ENCODE measurements around the gene MLLT3. TPM values are rescaled to one million over a fixed set of nuclear protein-coding genes. Genes with fewer than 3 reads are reported as not detected.
"Not testable (repeated sequence)": the region's sequence is repeated elsewhere in the genome, so short reads cannot be mapped to it uniquely, and the experiment has no call there.

MLLT3 gene
- 9.9 TPM for total RNA-seq
- long read RNA-seq, full-length matches to known transcripts, result 4 of 7 reads
- long read RNA-seq, partial matches to known transcripts, result 2 of 7 reads
- long read RNA-seq, other reads (novel, unspliced or antisense), result 1 of 7 reads

DNA sequence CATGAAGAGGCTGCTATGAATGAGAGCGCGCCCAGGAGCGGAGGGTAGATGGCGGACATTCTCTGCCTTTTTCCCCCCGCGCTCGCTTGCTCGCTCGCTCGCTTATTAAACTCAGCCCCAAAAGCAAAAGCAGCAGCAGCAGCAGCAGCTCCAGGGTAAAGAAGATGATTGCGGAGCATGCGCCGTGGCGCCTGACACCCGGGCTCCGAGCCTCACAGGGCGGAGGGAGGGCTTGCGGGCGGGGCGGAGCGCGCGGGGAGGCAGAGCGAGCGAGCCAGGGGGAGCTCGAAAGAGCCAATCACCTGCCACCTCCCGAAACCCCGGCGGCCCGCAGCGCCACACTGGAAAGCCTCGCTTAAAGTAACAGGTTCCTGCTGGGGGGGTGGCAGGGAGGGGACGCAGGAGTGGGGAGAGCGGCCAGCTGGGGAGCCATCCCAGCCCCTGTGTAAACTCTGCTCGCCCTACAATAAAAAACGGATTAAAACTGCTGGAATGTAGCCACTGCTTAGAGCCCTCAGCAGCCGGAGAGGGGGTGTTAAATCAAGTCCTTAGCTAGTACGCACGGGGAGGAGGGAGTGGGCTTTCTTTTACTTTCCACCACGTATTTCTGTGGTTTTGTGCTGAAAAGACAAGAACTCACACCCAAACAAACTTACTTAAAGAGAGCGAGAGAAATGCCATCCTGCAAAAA lies at the start of gene MLLT3:
Gene MLLT3, minus strand, starts transcription at position 170 of the 691 bp plus-strand sequence.
- DNase-seq (ENCODE audit: low spot score), result peak; percentile 97

DNA sequence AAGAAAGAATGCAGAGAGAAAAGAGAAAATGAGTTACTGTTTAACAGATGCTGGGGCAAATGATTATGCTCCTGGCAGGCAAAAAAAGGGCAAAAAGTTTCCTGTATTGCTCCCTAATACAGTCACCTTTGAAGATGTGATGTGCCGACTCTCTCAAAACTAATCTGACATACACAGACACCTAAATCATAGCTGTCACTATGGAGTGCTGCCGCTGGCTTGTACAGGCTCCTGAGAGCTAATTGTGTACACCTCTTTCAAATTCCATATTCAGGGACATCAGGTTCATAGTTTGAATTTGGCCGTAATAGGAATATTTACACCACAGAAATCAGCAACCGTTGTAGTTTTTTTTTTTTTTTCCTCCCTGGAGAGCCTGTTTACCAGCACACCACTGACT lies 49.3 kb upstream of the MLLT3 start:
- no peak for DNase-seq (ENCODE audit: low spot score)

DNA sequence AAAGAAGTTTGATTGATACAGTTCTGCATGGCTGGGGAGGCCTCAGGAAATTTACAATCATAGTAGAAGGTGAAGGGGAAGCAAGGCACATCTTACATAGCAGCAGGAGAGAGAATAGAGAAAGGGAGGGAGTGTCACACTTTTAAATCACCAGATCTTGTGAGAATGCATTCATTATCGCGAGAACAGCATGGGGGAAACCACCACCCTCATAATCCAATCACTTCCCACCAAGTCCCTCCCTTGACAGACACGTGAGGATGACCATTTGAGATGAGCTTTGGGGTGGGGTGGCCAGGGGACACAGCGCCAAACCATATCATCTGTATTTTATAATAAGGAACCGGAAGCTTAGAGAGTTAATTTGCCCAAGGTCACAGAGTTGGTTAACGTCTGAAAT lies 48.1 kb upstream of the MLLT3 start:
- no peak for DNase-seq (ENCODE audit: low spot score)

DNA sequence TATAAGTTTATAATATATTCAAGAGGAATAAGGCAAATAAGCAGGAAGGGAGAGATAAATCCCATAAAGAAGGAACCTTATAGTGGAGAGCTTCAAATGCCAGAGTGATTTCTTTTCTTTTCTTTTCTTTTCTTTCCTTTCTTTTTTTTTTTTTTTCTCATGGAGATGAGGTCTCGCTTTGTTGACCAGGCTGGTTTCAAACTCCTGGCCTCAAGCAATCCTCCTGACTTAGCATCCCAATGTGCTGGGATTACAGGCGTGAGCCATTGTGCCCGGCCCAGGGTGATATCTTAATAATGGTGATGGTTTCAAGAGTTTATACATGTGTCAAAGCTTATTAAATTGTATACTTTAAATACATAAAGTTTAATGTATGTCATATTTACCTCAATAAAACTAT lies 42.2 kb upstream of the MLLT3 start:
- DNase-seq (ENCODE audit: low spot score), result no peak

DNA sequence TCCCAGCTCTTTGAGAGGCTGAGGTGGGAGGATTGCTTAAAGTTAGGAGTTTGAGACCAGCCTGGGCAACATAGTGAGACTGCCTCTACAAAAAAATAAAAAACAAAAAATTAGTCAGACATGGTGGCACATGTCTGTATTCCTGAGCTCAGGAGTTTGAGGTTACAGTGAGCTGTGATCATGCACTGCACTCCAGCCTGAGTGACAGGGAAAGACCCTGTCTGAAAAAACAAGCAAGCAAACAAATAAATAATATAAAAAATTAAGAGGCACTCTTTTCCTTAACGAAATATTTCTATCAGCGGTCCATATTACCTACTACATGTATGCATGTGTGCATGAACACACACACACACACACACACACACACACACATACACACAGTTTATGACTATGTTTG lies 40.8 kb upstream of the MLLT3 start:
- DNase-seq (ENCODE audit: low spot score), result no peak

DNA sequence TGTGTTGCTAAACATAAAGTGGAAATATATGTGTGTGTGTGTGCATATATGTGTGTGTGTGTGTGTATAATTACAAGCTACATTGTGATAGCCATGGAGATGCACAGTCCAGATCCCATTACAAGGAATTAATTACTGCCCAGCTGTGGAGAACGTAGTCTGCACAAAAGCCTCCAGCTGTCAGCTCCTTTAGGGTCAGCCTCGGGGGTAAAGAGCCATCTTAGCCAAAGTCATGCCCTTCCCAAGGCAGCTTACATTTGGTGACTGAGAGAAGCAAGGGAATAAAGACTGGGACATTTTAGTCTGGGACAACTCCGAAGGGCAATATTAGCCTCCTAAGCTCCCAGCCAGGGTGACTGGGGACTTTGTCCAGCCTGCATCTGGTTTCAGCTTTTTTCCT lies 39.9 kb upstream of the MLLT3 start:
- DNase-seq (ENCODE audit: low spot score), result no peak

DNA sequence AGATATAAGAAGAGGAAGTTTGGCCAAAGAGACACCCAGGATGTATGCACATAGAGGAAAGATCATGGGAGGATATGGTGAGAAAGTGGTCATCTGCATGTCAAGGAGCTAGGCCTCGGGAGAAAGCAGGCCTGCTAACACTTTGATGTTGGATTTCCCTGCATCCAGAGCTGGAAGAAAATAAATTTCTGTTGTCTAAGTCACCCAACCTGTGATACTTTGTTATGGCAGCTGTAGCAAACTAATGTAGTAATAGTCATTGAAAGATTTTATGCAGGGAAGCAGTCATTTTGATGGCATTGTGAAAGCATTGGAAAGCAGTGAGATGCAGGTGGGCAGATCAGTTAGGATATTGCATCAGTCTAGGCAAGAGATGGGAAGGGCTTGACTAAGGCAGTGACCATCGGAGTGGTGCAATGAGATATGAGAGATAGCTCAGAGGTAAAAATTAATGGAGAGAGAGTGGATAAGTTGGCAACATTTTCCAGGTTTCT lies 37.2 kb upstream of the MLLT3 start:
- no peak for DNase-seq (ENCODE audit: low spot score)

DNA sequence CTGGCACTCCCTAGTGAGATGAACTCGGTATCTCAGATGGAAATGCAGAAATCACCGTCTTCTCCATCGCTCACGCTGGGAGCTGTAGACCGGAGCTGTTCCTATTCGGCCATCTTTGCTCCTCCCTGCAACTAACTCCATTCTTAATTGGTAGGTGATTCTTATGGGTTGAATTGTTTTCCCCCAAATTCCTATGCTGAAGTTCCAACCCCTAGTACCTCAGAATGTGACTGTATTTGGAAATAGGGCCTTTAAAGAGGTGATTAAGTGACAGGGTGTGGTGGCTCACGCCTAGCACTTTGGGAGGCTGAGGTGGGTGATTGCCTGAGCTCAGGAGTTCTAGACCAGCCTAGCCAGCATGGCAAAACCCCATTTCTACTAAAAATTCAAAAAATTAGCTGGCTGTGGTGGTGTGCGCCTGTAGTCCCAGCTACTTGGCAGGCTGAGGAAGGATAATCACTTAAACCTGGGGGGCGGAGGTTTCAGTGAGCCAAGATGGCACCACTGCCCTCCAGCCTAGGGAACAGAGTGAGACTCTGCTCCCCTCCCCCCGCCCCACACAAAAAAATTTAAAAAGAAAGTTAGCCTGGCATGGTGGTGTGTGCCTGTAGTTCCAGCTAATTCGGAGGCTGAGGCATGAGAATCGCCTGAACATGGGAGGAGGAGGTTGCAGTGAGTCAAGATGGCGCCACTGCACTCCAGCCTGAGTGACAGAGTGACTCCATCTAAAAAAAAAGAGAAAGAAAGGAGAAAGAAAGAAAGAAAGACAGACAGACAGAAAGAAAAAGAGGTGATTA lies 36.6 kb upstream of the MLLT3 start:
- DNase-seq (ENCODE audit: low spot score), result no peak

DNA sequence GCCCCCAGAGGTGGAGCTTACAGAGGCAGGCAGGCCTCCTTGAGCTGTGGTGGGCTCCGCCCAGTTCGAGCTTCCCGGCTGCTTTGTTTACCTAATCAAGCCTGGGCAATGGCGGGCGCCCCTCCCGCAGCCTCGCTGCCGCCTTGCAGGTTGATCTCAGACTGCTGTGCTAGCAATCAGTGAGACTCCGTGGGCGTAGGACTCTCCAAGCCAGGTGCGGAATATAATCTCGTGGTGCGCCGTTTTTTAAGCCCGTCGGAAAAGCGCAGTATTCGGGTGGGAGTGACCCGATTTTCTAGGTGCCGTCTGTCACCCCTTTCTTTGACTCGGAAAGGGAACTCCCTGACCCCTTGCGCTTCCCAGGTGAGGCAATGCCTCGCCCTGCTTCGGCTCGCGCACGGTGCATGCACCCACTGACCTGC lies 36.0 kb upstream of the MLLT3 start:
- DNase-seq (ENCODE audit: low spot score), result not testable (repeated sequence)

DNA sequence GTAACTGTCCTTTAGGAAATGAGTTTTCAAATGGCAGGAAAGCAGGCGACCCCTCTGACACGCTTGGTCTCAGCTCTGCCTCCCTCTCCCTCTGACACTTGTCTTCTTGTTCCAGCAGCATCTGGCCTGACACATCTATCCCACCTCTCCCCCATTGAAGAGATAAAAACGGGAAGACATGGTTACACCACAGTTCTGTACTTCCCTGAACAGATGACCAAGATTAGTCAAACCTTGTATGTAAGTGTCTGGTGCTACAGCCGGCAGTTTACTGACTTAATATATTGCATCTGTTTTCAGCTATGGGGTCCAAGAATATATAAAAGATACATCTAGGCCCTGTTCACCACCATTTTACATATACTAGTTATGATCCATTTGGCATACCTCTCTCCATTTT lies 29.6 kb upstream of the MLLT3 start:
- no peak for DNase-seq (ENCODE audit: low spot score)

DNA sequence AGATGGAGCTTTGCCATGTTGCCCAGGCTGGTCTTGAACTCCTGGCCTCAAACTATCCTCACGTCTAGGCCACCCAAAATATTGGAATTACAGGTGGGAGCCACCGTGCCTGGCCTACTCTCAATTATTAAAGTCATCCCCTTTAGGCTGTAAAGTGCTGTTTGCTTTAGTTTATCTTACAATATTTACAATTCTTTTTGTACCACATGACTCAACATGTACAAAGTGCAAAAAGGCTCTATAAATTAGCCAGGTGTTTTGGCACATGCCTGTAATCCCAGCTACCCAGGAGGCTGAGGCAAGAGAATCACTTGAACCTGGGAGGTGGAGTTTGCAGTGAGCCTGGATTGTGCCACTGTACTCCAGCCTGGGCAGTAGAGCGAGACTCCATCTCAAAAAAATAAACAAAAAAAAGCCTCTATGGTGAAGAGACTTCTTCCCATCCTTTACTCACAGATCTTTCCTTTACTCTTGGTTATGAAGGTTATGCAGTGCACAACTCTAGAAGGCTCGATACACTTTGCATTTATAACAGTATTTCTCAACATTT lies 28.5 kb upstream of the MLLT3 start:
- no peak for DNase-seq (ENCODE audit: low spot score)

DNA sequence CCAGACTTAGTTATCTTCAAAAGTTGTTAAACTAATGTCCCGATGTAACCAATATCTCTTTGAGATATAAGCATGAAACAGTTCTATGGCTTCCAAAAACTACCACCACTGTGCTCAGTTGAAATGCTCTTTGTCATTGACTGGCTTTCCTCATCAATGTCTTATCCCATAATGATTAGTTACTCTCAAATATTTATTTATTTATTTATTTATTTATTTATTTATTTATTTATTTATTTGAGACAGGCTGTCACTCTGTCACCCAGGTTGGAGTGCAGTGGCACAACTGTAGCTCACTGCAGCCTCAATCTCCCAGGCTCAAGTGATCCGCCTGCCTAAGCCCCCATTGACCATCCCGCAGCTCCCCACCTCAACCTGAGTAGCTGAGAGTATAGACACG lies 28.0 kb upstream of the MLLT3 start:
- DNase-seq (ENCODE audit: low spot score), result no peak

DNA sequence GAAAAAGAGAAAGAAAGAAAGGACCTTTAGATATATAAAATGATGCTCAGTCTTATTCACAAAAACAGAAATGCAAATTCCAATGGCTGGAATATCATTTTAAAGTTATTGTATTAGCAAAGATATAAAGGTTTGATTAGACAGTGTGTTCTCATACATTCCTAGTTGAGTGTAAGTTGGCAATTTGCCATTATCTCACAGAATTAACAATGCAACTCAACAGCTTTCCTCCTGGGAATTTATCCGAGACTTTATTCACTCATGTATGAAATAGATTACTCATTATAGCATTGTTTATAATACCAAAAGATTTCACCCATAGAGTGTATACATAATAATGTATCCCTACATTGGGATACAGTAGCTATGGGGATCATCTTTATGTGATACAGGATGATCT lies 27.1 kb upstream of the MLLT3 start:
- DNase-seq (ENCODE audit: low spot score), result no peak

DNA sequence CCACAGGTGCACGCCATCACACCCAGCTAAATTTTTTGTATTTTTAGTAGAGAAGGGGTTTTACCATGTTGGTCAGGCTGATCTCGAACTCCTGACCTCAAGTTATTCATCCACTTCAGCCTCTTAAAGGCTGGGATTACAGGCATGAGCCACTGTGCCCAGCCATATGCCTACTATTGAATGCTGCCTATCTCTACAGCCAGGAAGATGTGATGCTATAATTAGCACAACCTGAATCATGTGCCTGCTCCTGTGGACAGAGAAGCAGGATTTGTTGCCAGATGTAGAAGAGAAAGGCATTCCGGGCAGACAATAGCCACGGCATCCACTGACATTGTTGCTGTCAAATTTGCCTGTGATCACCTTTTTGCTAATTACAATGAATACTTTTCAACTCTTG lies 24.4 kb upstream of the MLLT3 start:
- no peak for DNase-seq (ENCODE audit: low spot score)

DNA sequence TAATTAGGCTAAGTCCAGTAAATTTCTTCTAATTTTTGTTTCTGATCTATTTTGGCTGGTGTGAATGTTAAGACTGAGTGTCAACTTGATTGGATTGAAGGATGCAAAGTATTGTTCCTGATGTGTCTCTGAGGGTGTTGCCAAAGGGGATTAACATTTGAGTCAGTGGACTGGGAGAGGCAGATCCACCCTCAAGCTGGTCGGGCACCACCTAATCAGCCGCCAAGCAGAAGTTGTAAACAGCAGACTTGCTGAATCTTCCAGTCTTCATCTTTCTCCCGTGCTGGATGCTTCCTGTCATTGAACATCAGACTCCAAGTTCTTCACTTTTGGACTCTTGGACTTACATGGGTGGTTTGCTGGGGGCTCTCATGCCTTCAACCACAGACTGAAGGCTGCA lies 21.4 kb upstream of the MLLT3 start:
- DNase-seq (ENCODE audit: low spot score), result no peak

DNA sequence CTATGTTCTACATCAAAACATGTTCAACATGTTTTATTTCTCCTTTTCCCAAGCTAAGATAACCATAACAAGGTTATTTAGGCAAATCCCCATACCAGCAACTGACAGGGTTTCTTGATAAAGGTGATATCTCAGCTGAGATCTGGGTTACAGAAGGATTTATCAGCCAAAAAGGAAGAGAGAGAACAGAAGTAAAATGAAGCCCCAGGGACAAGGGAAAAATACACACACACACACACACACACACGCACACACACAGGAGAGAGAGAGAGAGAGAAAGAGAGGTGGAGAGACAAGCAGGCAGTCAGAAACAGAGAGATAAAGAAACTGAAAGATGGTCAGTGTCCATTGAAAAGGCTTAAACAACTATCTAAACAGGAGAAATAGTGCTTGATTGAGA lies 19.7 kb upstream of the MLLT3 start:
- DNase-seq (ENCODE audit: low spot score), result no peak

DNA sequence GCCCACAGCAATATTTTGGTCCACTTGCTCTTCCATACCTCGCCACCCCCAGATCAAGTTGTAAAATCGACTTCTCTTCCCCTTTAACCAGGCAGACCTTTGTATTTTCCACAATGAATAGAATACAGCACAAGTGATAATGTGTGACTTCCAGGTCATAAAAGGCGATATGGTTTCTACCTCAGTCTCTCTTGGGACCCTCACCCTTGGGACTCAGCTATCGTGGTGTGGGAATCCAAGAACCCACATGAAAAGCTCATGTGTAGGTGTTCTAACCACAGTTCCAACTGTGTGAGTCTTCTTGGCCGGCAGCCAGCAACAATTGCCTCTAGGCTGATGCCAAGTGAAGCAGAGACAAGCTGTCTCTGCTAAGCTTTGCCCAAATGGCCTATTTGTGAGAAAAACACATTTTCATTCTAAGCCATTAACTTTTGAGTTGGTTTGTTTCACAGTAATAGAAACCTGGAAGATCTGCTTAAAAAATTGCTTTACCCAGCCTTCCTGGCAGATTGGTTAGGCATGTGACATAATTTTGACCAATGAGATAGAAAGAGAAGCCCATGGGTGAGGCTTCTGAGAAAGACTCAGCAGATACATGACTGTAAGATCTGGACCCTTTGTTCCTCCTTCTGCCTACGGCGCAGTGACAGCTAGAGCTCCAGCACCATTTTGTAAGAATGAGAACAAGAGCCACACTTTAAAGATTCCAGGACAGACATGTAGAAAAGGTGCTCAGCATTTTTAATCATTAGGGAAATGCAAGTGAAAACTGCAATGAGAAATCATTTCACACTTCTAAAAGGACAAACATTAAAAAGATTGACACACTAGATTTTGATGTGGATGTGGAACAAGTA lies 18.3 kb upstream of the MLLT3 start:
- no peak for DNase-seq (ENCODE audit: low spot score)

DNA sequence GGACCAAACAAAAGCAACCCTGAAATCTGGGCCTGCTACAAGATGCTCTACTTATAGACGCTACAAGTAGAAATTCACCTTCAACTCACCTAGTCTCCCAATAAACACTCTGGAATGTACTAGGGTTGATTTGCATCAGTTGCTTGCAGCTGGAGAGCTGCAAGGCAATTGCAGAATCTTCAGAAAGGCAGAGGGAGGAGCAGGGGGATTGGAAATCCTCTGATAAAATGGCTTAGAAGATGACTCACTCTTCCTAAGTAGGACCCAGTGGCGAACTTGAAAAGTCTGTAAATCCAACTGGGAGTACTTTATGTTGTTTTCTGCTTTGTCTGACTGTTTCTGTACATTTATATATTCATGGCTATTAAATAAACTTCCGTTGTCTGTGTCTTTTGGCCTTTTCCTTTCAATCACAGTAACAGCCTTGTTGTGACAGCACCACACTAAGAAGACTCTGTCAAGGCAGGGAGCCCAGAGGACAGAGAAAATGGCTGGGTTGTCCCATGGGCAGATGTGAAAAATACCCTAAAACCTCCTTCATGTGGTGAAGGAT lies 14.7 kb upstream of the MLLT3 start:
- no peak for DNase-seq (ENCODE audit: low spot score)

DNA sequence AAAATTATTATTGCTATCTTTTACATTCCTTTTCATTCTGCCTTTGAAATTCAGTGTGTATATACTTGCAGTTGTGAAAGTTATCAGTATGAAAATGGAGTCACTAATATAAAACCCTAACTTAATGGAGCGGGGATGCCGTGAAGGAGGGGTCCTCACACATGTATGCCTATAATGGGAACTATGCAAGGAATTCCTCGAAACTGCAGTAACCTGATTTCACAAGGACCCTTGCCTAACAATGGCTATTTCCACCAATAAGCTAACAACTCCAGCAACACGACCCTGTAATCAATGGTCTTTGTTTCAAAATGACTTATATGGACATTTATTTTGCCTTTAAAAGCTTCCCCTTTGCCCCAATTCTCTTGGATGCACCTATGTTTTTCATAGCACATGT lies 12.6 kb upstream of the MLLT3 start:
- no peak for DNase-seq (ENCODE audit: low spot score)

DNA sequence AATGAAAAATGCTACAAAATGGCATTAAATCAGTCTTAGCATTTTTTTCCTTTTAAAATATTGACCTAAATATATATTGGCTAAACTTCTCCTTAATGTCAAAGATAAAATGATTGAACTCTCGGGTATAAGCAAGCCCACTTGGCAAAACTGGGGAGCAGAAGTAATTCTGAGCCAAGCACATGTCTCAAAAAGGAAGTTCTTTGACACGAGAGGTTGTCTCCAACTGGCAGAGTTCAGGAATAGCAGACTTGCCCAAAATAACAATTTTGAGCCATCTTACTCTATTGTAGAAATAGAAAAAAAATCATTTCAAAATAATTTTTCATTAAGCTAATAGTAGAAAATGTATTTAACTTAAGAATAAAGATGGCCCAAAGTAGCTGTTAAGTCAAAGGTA lies 10.4 kb upstream of the MLLT3 start:
- no peak for DNase-seq (ENCODE audit: low spot score)

All from mesenteric fat pad (tissue), 1 donor.